ENCODE data around the gene B3GALT6. TPM values are rescaled to one million over a fixed set of nuclear protein-coding genes. Genes with fewer than 3 reads are reported as not detected.

The B3GALT6 gene
- total RNA-seq, 1 donor from 2014 or later: 43.2 TPM

DNA sequence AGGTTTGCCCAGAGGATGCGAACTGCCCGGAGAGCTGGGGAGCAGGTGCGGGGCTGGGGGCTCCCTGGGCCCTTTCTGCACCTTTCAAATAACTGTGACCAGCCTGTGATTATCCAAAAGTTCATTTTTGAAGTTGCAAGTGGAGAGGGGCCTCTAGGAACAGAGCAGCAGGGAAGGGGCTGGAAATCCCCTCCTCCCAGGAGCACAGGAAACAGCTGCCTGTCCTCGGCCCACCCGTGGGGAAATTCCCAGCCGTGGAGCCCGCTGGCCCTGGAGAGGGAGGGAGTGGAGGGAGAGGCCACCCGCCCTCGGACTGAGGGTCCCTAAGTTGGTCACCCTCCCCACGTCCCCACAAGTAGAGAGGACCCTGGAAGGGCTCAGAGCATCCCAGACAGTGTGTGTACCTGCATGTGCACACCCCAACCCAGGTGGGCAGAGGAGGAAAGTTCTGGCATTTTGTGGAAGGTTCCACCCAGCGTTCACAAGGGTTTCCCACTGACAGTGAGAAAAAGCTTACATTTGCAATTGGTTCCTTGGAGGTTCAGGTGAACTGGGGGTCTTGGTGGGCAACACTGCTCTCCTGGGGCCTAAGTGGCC, 16.9 kb upstream of the B3GALT6 start:
- Mint-ChIP-seq H3K9me3 (ENCODE audit: unreplicated experiment) (no peaks in the 10 kb centered on the region), H3K36me3 (ENCODE audit: low read depth, unreplicated experiment) (peaks cover 5% of the 10 kb centered on the region), H3K4me3 (ENCODE audit: unreplicated experiment) (no peak overlapping the region), H3K4me1 (ENCODE audit: unreplicated experiment) (no peaks in the 10 kb centered on the region), H3K27ac (ENCODE audit: unreplicated experiment) (no peak overlapping the region), H3K27me3 (ENCODE audit: unreplicated experiment) (peaks cover 8% of the 10 kb centered on the region)
- TF ChIP-seq, protein P1, sequence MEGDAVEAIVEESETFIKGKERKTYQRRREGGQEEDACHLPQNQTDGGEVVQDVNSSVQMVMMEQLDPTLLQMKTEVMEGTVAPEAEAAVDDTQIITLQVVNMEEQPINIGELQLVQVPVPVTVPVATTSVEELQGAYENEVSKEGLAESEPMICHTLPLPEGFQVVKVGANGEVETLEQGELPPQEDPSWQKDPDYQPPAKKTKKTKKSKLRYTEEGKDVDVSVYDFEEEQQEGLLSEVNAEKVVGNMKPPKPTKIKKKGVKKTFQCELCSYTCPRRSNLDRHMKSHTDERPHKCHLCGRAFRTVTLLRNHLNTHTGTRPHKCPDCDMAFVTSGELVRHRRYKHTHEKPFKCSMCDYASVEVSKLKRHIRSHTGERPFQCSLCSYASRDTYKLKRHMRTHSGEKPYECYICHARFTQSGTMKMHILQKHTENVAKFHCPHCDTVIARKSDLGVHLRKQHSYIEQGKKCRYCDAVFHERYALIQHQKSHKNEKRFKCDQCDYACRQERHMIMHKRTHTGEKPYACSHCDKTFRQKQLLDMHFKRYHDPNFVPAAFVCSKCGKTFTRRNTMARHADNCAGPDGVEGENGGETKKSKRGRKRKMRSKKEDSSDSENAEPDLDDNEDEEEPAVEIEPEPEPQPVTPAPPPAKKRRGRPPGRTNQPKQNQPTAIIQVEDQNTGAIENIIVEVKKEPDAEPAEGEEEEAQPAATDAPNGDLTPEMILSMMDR (IDR thresholded peaks at IDR 0.05; ENCODE audit: unreplicated experiment): no peak
- DNase-seq (ENCODE audit: low spot score): no peak

DNA sequence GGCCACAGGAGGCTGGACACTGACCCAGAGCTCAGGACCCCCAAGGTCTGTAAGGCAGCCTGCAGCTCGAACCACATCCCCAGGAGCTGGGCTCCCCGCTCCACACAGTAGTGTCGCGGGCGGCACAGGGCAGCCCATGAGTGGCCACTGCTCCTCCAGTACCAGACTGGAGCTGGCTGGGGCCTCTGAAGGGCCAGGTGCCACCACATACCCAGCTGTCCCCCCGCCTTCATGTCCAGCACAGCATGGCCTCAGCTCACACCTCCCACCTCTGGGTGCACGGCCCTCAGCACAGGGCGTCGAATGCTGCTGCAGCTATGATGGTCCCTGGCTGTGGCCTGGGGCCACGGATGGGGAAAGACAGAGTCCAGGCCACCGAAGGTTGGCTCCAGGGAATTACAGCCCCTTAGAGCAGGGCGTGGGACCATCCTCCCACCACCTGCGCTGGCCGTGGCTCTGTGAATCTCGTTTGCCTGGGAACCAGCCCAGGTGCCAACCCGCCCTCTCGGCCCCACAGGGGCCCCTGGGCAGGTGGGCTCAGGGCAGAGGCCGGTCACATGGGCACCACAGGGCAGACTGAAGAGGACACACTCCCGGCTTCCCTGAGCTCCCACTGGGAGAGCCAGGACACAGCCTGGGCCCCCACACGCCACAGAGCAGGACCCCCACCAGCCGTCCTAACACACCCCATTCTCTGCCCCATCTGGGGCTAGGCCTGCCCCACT, 16.0 kb upstream of the B3GALT6 start:
- H3K36me3 Mint-ChIP-seq (ENCODE audit: low read depth, unreplicated experiment): peaks cover 5% of the 10 kb centered on the region
- H3K4me3 Mint-ChIP-seq (ENCODE audit: unreplicated experiment): no peak overlapping the region
- no peak overlapping the region for H3K27ac Mint-ChIP-seq (ENCODE audit: unreplicated experiment)
- H3K27me3 Mint-ChIP-seq (ENCODE audit: unreplicated experiment): peaks cover 10% of the 10 kb centered on the region
- TF ChIP-seq, protein P1 (IDR thresholded peaks at IDR 0.05; ENCODE audit: unreplicated experiment): no peak
- H3K9me3 Mint-ChIP-seq (ENCODE audit: unreplicated experiment): no peaks in the 10 kb centered on the region
- DNase-seq (ENCODE audit: low spot score): no peak
- H3K4me1 Mint-ChIP-seq (ENCODE audit: unreplicated experiment): no peaks in the 10 kb centered on the region

DNA sequence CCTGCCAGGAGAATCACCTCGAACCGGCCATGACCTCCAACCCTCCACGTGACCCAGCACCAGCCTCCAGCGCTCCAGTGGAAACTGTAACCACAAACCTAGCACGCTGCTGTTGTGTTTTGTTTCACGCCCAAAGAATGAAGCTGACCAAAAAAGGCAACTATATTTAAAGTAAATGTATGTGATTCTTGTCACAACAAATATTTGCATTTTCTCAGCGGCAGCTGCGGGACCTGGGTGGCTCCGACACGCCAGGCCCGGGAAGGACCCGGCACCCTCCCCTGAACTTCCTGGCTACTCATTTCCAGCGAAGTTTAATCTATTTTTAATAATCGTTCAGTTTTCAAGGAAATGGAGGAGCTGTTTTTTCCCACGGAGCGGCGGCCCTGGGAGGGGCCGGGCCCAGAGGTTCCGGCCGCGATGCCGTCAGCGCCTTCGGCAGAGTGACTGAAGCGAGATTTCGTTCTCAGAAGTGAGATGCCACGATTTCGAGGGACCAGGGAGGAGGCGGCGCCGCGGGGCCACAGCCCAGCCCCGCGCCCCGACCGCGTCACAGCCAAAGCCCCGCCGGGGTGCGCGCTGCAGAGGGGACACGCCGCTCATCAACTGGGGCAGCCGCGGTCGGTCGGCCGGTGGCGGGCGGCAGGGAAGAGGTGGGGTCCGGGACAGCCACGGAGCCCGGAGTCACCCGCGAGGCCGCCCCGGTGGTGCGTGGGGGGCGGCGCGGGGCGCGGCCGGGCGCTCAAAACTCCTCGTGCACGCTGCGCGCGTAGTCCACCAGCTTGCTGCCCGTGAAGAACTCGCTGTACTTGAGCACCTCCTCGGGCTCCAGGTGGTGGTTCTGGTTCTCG, 15.0 kb upstream of the B3GALT6 start:
- peak overlapping the region; percentile 71 for H3K4me3 Mint-ChIP-seq (ENCODE audit: unreplicated experiment)
- H3K9me3 Mint-ChIP-seq (ENCODE audit: unreplicated experiment): no peaks in the 10 kb centered on the region
- TF ChIP-seq, protein P1 (IDR thresholded peaks at IDR 0.05; ENCODE audit: unreplicated experiment): no peak
- peak overlapping the region; percentile 80 for H3K27ac Mint-ChIP-seq (ENCODE audit: unreplicated experiment)
- H3K36me3 Mint-ChIP-seq (ENCODE audit: low read depth, unreplicated experiment): peaks cover 8% of the 10 kb centered on the region
- no peaks in the 10 kb centered on the region for H3K4me1 Mint-ChIP-seq (ENCODE audit: unreplicated experiment)
- peaks cover 6% of the 10 kb centered on the region for H3K27me3 Mint-ChIP-seq (ENCODE audit: unreplicated experiment)
- DNase-seq (ENCODE audit: low spot score): no peak

DNA sequence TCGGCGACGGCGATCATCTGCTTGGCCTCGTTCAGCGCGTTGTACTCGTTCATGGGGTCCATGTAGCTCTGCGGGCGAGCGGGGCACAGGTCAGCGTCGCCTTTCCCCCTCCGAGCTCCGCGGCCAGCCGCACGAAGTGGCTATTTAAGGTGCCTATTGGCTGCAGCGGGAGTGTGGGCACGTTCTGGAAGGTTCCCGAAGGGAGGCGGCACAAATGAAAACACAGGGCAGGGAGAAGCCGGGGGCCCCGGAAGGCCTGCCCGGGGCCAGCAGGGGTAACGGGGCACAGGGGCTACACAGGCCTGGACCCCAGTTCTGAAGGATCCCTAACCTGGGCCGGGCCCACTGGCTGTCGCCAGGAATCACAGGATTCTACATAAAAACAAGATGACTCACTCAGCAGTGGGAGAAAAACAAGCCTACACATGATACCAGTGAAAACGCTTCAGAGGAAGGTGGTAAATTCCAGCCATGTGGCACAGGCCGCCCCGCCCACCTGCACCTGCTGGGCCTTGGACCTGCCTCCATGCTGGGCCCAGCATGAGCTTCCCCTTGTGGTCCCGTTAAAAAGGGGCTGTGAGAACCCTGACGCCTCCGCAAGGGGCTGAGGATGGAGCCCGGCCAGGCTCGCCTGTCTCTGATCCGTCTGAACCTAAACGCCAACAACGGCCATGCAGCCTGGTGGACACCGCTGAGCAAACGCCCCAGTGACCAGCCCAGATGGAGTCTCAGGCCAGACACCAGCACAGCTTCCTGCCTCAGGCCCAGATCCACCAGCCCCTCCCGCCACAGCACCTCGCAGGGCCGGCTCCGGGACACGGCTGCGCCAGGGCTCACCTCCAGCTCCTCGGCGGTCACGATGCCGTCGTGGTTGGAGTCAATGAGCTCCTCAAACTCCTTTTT, 14.2 kb upstream of the B3GALT6 start:
- Mint-ChIP-seq H3K27ac (ENCODE audit: unreplicated experiment) (no peak overlapping the region), H3K27me3 (ENCODE audit: unreplicated experiment) (peaks cover 9% of the 10 kb centered on the region), H3K4me1 (ENCODE audit: unreplicated experiment) (peaks cover 2% of the 10 kb centered on the region), H3K4me3 (ENCODE audit: unreplicated experiment) (no peak overlapping the region), H3K36me3 (ENCODE audit: low read depth, unreplicated experiment) (peaks cover 11% of the 10 kb centered on the region), H3K9me3 (ENCODE audit: unreplicated experiment) (no peaks in the 10 kb centered on the region)
- TF ChIP-seq, protein P1 (IDR thresholded peaks at IDR 0.05; ENCODE audit: unreplicated experiment): no peak
- DNase-seq (ENCODE audit: low spot score): no peak

Measured in endothelial cell (in vitro differentiated cells).